ENCODE results near the gene TOMM7. TPM values are rescaled to one million over a fixed set of nuclear protein-coding genes. Genes with fewer than 3 reads are reported as not detected.
"Not testable (repeated sequence)": the region's sequence is repeated elsewhere in the genome, so short reads cannot be mapped to it uniquely, and the experiment has no call there.

Gene TOMM7
- total RNA-seq, 1 donor from 2014 or later: 65.1 TPM

GRCh38 chr7:22853138-22853537 is 30.5 kb upstream of the TOMM7 start:
- Histone ChIP-seq H3K27ac (peak overlapping the region; percentile 94 to 98), H3K36me3 (peaks cover 0 to 9% of the 10 kb centered on the region in 2 donors), H3K9me3 (no peaks in the 10 kb centered on the region), H3K4me3 (no peak overlapping the region), H3K4me1 (peaks cover 5 to 29% of the 10 kb centered on the region in 2 donors), H3K27me3 (no peaks in the 10 kb centered on the region)
- intact Hi-C loops (cut with DNase I): loop anchor here (2.0 to 10.0 kb wide), 8 partner anchors 79 to 638 kb away; partner anchors contain the start of genes GPNMB, KLHL7 and MALSU1
- TF ChIP-seq CTCF (IDR thresholded peaks at IDR 0.05): no peak
- DNase-seq (ENCODE audit: low spot score in 2 of 2): no peak

GRCh38 chr7:22851145-22851544 is 28.5 kb upstream of the TOMM7 start:
- no peak for DNase-seq (ENCODE audit: low spot score in 2 of 2)
- Histone ChIP-seq H3K9me3 (no peaks in the 10 kb centered on the region), H3K36me3 (no peaks in the 10 kb centered on the region), H3K4me1 (peaks cover 4 to 16% of the 10 kb centered on the region in 2 donors), H3K27me3 (no peaks in the 10 kb centered on the region), H3K4me3 (no peak overlapping the region), H3K27ac (no peak overlapping the region)
- TF ChIP-seq CTCF (IDR thresholded peaks at IDR 0.05): no peak
- intact Hi-C loops (cut with DNase I): loop anchor here (5.0 to 10.0 kb wide), 7 partner anchors 81 to 636 kb away; partner anchors contain the start of genes GPNMB, KLHL7 and MALSU1

- H3K27ac ChIP-seq; DNase-seq (ENCODE audit: low spot score in 2 of 2); H3K4me3 ChIP-seq; H3K27me3 ChIP-seq; H3K36me3 ChIP-seq; H3K9me3 ChIP-seq: not testable (repeated sequence)
- H3K4me1 ChIP-seq: peaks cover 0 to 10% of the 10 kb centered on the region in 2 donors
- intact Hi-C loops (cut with DNase I): loop anchor here (5.0 to 10.0 kb wide), 7 partner anchors 82 to 636 kb away; partner anchors contain the start of genes GPNMB, KLHL7 and MALSU1
These were observed 27.7 kb upstream of the TOMM7 start for GRCh38 chr7:22850394-22850793.

GRCh38 chr7:22849662-22850061 is 27.0 kb upstream of the TOMM7 start:
- no peaks in the 10 kb centered on the region for H3K27me3 ChIP-seq
- H3K4me1 ChIP-seq: peaks cover 0 to 3% of the 10 kb centered on the region in 2 donors
- no peaks in the 10 kb centered on the region for H3K9me3 ChIP-seq
- no peaks in the 10 kb centered on the region for H3K36me3 ChIP-seq
- no peak overlapping the region for H3K4me3 ChIP-seq
- TF ChIP-seq CTCF (IDR thresholded peaks at IDR 0.05): no peak
- no peak for DNase-seq (ENCODE audit: low spot score in 2 of 2)
- intact Hi-C loops (cut with DNase I): loop anchor here (5.0 to 10.0 kb wide), 7 partner anchors 83 to 635 kb away; partner anchors contain the start of genes GPNMB, KLHL7 and MALSU1
- no peak overlapping the region for H3K27ac ChIP-seq

- Histone ChIP-seq H3K27ac (no peak overlapping the region), H3K4me3 (no peak overlapping the region), H3K27me3 (no peaks in the 10 kb centered on the region), H3K36me3 (no peaks in the 10 kb centered on the region), H3K9me3 (no peaks in the 10 kb centered on the region), H3K4me1 (peaks cover 0 to 3% of the 10 kb centered on the region in 2 donors)
- DNase-seq (ENCODE audit: low spot score in 2 of 2): no peak
- TF ChIP-seq CTCF (IDR thresholded peaks at IDR 0.05): no peak
- intact Hi-C loops (cut with DNase I): no loop called here
These were observed 26.5 kb upstream of the TOMM7 start for GRCh38 chr7:22849172-22849571.

GRCh38 chr7:22846961-22847360 is 24.3 kb upstream of the TOMM7 start:
- intact Hi-C loops (cut with DNase I): no loop called here
- Histone ChIP-seq H3K9me3 (no peaks in the 10 kb centered on the region), H3K4me1 (no peaks in the 10 kb centered on the region), H3K36me3 (no peaks in the 10 kb centered on the region), H3K4me3 (no peak overlapping the region), H3K27me3 (no peaks in the 10 kb centered on the region), H3K27ac (no peak overlapping the region)
- no peak for TF ChIP-seq CTCF (IDR thresholded peaks at IDR 0.05)
- no peak for DNase-seq (ENCODE audit: low spot score in 2 of 2)

All from ascending aorta (tissue), 2 donors.